Measurements from ENCODE around the gene LHB.
"Not testable (repeated sequence)": the region's sequence is repeated elsewhere in the genome, so short reads cannot be mapped to it uniquely, and the experiment has no call there.

- TF ChIP-seq CTCF (conservative IDR thresholded peaks at IDR 0.05; ENCODE audit: low read length); EZH2phosphoT487 (IDR thresholded peaks at IDR 0.05; ENCODE audit: borderline replicate concordance): not testable (repeated sequence)
Measured at GRCh38 chr19:49038557-49039276, 21.8 kb upstream of the LHB start.
